Lung (tissue), 12 donors: Measurements from ENCODE around the gene PRDM5. TPM values are rescaled to one million over a fixed set of nuclear protein-coding genes. Genes with fewer than 3 reads are reported as not detected.

Experiments used
- ATAC-seq: fragments of 200-7000 bp; cut with Tn5 transposase; one replicate; pipeline ENCODE4 v1.9.1; 2020; ENCODE audit warnings: moderate number of reproducible peaks; ENCODE audit not compliant: insufficient read depth, low FRiP score
- DNase-seq, 3 donors: peaks; one replicate each; pipeline ENCODE4 v3.0.0-alpha.2; 2013 to 2017
- H3K27ac ChIP-seq, 2 donors: one replicate each; pipeline ENCODE4 v1.5.1; 2013; ENCODE audit warnings: mild to moderate bottlenecking in 2 of 2, moderate library complexity in 2 of 2, control low read depth in 1 of 2, inconsistent platforms in 1 of 2, low read depth in 1 of 2, low read length in 1 of 2
- H3K27me3 ChIP-seq, 3 donors: one replicate each; pipeline ENCODE4 v1.5.1; 2013; ENCODE audit warnings: low read length in 2 of 3; ENCODE audit not compliant: control insufficient read depth in 3 of 3, insufficient read depth in 3 of 3
- H3K36me3 ChIP-seq, 4 donors: one replicate each; pipeline ENCODE4 v1.5.1; 2013; ENCODE audit warnings: low read length in 4 of 4, mild to moderate bottlenecking in 1 of 4, moderate library complexity in 1 of 4; ENCODE audit not compliant: control insufficient read depth in 4 of 4, insufficient read depth in 4 of 4
- H3K4me1 ChIP-seq, 5 donors: one replicate each; pipeline ENCODE4 v1.5.1; 2013; ENCODE audit warnings: low read length in 5 of 5, mild to moderate bottlenecking in 2 of 5, moderate library complexity in 1 of 5; ENCODE audit not compliant: control insufficient read depth in 5 of 5, insufficient read depth in 5 of 5
- H3K4me3 ChIP-seq: one replicate; pipeline ENCODE4 v1.5.1; 2013; ENCODE audit warnings: mild to moderate bottlenecking, control low read depth, moderate library complexity
- H3K9ac ChIP-seq, 2 donors: one replicate each; pipeline ENCODE4 v1.5.1; 2013; ENCODE audit warnings: low read length in 2 of 2, control low read depth in 1 of 2; ENCODE audit not compliant: insufficient read depth in 1 of 2
- H3K9me3 ChIP-seq, 4 donors: one replicate each; pipeline ENCODE4 v1.5.1; 2013; ENCODE audit warnings: low read length in 3 of 4, mild to moderate bottlenecking in 1 of 4, moderate library complexity in 1 of 4; ENCODE audit not compliant: control insufficient read depth in 4 of 4, insufficient read depth in 3 of 4
- WGBS, 2 donors: extraction: QIAGEN DNeasy Blood & Tissue Kit; methylation state at CpG; one replicate each; pipeline ENCODE4 v1.1.7; 2013; 5-methylcytosine and 5-hydroxymethylcytosine counted together
- polyA plus RNA-seq, 2 donors: library from polyadenylated mRNA; stranded (reverse); fragments of 200-250 nt; gene quantifications; one replicate each; pipeline ENCODE4 v1.2.1, GENCODE V29; 2013
- total RNA-seq, 2 donors: library from RNA; depleted of rRNA in 1 of 2; stranded (reverse); fragments of >200 nt in 1 of 2; gene quantifications; one replicate each; pipeline ENCODE4 v1.2.1, GENCODE V29; 2014 to 2021
- TF ChIP-seq, protein P1 (sequence below): IDR thresholded peaks from 2 replicates; pipeline ENCODE4 v1.5.1; 2012; ENCODE audit warnings: mild to moderate bottlenecking; ENCODE audit errors: control extremely low read depth, extremely low read depth
- donor health status: control.
- donor health status: control.
- donor health status: Bipolar disorder and iron deficiency.
- donor health status: healthy.
- donor health status: DM: yes; HTN: yes; CAD: no.

Gene PRDM5
- total and polyA plus RNA-seq, 4 donors = 3.0 to 57.6 (median 9.2) TPM

DNA sequence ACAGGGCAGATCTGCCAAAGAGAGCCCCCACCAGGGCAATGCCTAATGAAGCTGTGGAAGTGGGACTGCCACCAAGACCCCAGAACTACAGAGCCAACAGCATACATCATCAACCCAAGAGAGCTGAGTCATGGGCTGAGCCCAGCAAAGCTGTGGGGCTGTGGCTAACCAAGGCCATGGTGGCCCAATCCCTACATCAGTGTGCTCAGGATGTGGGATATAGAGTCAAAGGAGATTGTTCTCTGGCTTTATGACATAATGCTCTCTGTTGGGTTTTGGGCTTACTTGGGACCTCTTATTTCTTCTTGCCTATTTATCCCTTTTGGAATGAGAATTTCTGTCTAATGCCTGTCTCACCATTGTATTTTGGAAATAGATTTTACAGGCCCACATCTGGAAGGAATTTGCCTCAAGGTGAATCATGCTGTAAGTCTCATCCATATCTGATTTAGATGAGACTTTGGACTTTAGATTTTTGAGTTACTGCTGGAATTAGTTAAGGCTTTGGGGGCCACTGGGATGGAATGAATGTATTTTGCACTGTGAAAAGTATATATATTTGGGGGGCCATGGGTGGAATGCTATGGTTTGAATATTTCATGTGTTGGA is 5.4 kb upstream of the PRDM5 start:
- TF ChIP-seq, protein P1, sequence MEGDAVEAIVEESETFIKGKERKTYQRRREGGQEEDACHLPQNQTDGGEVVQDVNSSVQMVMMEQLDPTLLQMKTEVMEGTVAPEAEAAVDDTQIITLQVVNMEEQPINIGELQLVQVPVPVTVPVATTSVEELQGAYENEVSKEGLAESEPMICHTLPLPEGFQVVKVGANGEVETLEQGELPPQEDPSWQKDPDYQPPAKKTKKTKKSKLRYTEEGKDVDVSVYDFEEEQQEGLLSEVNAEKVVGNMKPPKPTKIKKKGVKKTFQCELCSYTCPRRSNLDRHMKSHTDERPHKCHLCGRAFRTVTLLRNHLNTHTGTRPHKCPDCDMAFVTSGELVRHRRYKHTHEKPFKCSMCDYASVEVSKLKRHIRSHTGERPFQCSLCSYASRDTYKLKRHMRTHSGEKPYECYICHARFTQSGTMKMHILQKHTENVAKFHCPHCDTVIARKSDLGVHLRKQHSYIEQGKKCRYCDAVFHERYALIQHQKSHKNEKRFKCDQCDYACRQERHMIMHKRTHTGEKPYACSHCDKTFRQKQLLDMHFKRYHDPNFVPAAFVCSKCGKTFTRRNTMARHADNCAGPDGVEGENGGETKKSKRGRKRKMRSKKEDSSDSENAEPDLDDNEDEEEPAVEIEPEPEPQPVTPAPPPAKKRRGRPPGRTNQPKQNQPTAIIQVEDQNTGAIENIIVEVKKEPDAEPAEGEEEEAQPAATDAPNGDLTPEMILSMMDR = no peak
- Histone ChIP-seq H3K9ac (no peak overlapping the region), H3K36me3 (no peaks in the 10 kb centered on the region), H3K27ac (no peak overlapping the region), H3K27me3 (no peaks in the 10 kb centered on the region), H3K9me3 (no peaks in the 10 kb centered on the region), H3K4me3 (no peak overlapping the region), H3K4me1 (peaks cover 0 to 5% (median 2%) of the 10 kb centered on the region in 5 donors)
- no peak for DNase-seq
- no peak for ATAC-seq

DNA sequence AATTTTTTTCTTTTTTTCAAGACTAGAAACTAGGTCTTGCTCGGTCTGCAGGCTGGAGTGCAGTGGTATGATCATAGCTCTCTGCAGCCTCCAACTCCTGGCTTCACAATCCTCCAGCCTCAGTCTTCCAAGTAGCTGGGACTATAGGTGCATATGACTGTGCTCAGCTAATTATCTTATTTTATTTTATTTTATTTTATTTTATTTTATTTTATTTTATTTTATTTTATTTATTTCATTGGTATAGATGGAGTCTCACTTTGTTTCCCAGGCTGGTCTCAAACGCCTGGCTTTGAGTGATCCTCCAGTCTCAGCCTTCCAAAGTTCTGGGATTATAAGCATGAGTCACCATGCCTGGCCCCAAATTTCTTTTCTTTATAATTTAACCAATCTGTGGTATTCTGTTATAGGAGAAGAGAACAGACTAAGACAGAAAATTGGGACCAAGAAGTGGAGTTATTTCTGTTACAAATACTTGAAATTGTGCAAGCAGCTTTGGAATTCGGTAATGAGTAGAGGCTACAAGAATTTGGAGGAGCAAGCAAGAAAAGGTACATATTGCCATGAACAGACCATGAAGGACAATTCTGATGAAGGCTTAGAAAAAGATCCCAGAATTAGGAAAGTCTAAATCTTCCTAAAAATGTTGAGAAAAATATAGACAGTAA is 4.0 kb upstream of the PRDM5 start:
- Histone ChIP-seq H3K9me3 (no peaks in the 10 kb centered on the region), H3K4me1 (peaks cover 0 to 8% (median 2%) of the 10 kb centered on the region in 5 donors), H3K27ac (no peak overlapping the region), H3K27me3 (no peaks in the 10 kb centered on the region), H3K9ac (no peak overlapping the region), H3K36me3 (no peaks in the 10 kb centered on the region), H3K4me3 (no peak overlapping the region)
- DNase-seq (no peak), ATAC-seq (no peak)
- TF ChIP-seq, protein P1 = no peak
- 83 to 89% methylated on average over 3 of the region's 3 CpGs for whole genome bisulfite sequencing, 2 donors

DNA sequence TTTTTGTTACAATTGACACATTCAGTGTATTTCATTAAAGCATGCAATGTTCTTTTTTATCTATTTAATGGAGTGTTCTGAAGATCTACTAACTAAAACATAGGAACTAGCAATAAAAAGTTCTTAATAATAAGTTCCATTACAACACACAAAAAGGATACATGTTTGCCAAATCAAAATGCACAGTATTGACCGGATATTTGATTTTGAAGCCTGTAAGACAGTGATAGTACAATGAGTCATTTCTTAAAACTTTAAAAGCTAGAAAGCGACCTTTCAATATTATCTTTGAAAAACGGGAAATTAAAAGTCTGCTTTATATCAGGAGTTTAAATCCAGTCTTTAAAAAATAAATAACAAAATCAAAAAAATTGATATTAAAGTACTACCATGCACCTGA is 2.4 kb upstream of the PRDM5 start:
- Histone ChIP-seq H3K9me3 (no peaks in the 10 kb centered on the region), H3K27ac (no peak overlapping the region), H3K9ac (no peak overlapping the region), H3K27me3 (no peaks in the 10 kb centered on the region), H3K4me1 (peaks cover 0 to 23% (median 7%) of the 10 kb centered on the region in 5 donors), H3K36me3 (no peaks in the 10 kb centered on the region), H3K4me3 (no peak overlapping the region)
- TF ChIP-seq, protein P1 = no peak
- WGBS, 2 donors = 92 to 93% methylated on average over 3 of the region's 3 CpGs
- ATAC-seq (no peak), DNase-seq (no peak)
